ENCODE measurements around the gene HCLS1.

DNA sequence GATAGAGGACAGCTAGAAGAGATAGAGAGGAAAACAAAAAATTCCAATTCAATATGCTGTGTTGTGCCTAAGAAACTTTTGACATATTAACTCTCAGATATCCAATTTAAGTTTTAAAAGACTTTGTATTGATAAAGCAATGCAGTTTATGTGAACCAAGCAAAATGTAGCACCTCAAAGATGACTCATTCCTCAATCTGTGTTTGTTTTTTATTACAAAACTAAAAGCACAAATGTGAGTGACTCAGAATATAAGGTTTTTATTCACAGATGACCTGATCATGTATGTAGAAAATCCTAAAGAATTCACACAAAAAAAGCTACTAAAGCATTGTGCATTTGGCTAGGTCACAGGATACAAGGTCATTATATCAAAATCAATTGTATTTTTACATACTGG lies 11.1 kb downstream of the HCLS1 start:
- TF ChIP-seq, protein P1, sequence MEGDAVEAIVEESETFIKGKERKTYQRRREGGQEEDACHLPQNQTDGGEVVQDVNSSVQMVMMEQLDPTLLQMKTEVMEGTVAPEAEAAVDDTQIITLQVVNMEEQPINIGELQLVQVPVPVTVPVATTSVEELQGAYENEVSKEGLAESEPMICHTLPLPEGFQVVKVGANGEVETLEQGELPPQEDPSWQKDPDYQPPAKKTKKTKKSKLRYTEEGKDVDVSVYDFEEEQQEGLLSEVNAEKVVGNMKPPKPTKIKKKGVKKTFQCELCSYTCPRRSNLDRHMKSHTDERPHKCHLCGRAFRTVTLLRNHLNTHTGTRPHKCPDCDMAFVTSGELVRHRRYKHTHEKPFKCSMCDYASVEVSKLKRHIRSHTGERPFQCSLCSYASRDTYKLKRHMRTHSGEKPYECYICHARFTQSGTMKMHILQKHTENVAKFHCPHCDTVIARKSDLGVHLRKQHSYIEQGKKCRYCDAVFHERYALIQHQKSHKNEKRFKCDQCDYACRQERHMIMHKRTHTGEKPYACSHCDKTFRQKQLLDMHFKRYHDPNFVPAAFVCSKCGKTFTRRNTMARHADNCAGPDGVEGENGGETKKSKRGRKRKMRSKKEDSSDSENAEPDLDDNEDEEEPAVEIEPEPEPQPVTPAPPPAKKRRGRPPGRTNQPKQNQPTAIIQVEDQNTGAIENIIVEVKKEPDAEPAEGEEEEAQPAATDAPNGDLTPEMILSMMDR (IDR thresholded peaks at IDR 0.05): no peak
- no peak for TF ChIP-seq SIN3A (IDR thresholded peaks at IDR 0.05; ENCODE audit: borderline replicate concordance, low read depth, low read length)
- TF ChIP-seq, protein P2, sequence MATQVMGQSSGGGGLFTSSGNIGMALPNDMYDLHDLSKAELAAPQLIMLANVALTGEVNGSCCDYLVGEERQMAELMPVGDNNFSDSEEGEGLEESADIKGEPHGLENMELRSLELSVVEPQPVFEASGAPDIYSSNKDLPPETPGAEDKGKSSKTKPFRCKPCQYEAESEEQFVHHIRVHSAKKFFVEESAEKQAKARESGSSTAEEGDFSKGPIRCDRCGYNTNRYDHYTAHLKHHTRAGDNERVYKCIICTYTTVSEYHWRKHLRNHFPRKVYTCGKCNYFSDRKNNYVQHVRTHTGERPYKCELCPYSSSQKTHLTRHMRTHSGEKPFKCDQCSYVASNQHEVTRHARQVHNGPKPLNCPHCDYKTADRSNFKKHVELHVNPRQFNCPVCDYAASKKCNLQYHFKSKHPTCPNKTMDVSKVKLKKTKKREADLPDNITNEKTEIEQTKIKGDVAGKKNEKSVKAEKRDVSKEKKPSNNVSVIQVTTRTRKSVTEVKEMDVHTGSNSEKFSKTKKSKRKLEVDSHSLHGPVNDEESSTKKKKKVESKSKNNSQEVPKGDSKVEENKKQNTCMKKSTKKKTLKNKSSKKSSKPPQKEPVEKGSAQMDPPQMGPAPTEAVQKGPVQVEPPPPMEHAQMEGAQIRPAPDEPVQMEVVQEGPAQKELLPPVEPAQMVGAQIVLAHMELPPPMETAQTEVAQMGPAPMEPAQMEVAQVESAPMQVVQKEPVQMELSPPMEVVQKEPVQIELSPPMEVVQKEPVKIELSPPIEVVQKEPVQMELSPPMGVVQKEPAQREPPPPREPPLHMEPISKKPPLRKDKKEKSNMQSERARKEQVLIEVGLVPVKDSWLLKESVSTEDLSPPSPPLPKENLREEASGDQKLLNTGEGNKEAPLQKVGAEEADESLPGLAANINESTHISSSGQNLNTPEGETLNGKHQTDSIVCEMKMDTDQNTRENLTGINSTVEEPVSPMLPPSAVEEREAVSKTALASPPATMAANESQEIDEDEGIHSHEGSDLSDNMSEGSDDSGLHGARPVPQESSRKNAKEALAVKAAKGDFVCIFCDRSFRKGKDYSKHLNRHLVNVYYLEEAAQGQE (IDR thresholded peaks at IDR 0.05; ENCODE audit: low read depth, low read length): no peak
- TF ChIP-seq FOXJ3 (CRISPR knock-in tag; IDR thresholded peaks at IDR 0.05): no peak
- TF ChIP-seq, protein P3, sequence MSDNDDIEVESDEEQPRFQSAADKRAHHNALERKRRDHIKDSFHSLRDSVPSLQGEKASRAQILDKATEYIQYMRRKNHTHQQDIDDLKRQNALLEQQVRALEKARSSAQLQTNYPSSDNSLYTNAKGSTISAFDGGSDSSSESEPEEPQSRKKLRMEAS (IDR thresholded peaks at IDR 0.05; ENCODE audit: low read depth): no peak
- no peak for TF ChIP-seq GABPA (IDR thresholded peaks at IDR 0.05; ENCODE audit: low read depth)
- TF ChIP-seq TCF12 (IDR thresholded peaks at IDR 0.05): no peak
- TF ChIP-seq EP300 (IDR thresholded peaks at IDR 0.05; ENCODE audit: borderline replicate concordance in 1 of 2, low read depth in 1 of 2, low read length in 1 of 2): no peak
